Skeletal muscle tissue (tissue), 4 donors: ENCODE data around the gene PRDM16. TPM values are rescaled to one million over a fixed set of nuclear protein-coding genes. Genes with fewer than 3 reads are reported as not detected.

Experiments
- H3K27ac ChIP-seq: one replicate; pipeline ENCODE4 v1.7.0; 2013; ENCODE audit warnings: mild to moderate bottlenecking, low read depth, low read length, inconsistent platforms
- H3K27me3 ChIP-seq, 3 donors: one replicate each; pipeline ENCODE4 v1.7.0; 2013; ENCODE audit warnings: low read length in 3 of 3; ENCODE audit not compliant: control insufficient read depth in 3 of 3, insufficient read depth in 3 of 3
- H3K36me3 ChIP-seq, 3 donors: one replicate each; pipeline ENCODE4 v1.7.0; 2013; ENCODE audit warnings: low read length in 3 of 3; ENCODE audit not compliant: control insufficient read depth in 3 of 3, insufficient read depth in 3 of 3
- H3K4me1 ChIP-seq, 3 donors: one replicate each; pipeline ENCODE4 v1.7.0; 2013; ENCODE audit warnings: low read length in 3 of 3, mild to moderate bottlenecking in 3 of 3; ENCODE audit not compliant: control insufficient read depth in 3 of 3, insufficient read depth in 3 of 3
- H3K4me3 ChIP-seq, 3 donors: one replicate each; pipeline ENCODE4 v1.7.0; 2013; ENCODE audit warnings: low read length in 3 of 3
- H3K9ac ChIP-seq, 3 donors: one replicate each; pipeline ENCODE4 v1.7.0; 2013; ENCODE audit warnings: low read length in 3 of 3, mild to moderate bottlenecking in 3 of 3, moderate library complexity in 2 of 3, low read depth in 1 of 3
- H3K9me3 ChIP-seq, 3 donors: one replicate each; pipeline ENCODE4 v1.7.0; 2013; ENCODE audit warnings: low read length in 3 of 3; ENCODE audit not compliant: control insufficient read depth in 3 of 3
- total RNA-seq: library from RNA; depleted of rRNA; stranded (reverse); fragments of >200 nt; gene quantifications from one replicate; pipeline ENCODE4 v1.2.3, GENCODE V29; 2014
- donor health status: Osteomylitis.

The PRDM16 gene
- total RNA-seq, 1 donor from 2014 or later, result 4.7 TPM

DNA sequence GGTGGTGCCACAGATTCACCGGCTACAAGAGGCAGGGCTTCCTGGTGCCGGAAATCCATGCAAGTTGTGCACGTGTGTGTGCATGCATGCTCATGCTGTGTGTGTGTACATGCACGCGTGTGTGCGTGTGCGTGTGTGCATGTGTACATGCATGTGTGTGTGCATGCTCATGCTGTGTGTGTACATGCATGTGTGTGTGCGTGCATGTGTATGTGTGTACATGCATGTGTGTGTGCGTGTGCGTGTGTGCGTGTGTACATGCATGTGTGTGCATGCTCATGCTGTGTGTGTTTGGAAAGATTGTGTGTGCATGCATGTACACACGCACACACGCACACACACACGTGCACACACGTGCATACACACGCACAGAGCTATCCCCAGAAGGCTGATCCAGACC lies 48.9 kb downstream of the PRDM16 start:
- Histone ChIP-seq H3K4me1 (no peaks in the 10 kb centered on the region), H3K4me3 (no peak overlapping the region), H3K36me3 (no peaks in the 10 kb centered on the region), H3K9ac (no peak overlapping the region), H3K9me3 (no peaks in the 10 kb centered on the region), H3K27me3 (peaks cover 4 to 28% (median 12%) of the 10 kb centered on the region in 3 donors), H3K27ac (no peak overlapping the region)

DNA sequence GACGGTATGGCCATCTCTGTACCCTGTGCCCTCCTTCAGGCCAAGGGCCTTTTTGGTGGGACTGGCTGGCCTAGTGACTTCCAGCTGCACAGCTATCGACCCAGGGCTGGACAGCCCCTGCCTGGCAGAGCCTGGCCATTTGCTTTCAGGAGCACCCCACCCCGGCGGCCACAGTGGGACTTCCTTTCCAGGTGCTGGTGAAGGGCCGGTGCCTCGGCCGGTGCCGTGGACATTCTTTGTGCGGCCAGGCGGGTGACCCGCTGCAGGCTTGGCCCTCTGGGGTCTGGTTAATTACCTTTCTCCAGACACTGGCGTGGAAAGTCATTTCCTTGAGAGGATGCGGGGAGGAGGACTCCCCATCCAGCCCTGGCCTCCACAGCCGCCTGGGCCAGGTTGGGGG lies 50.1 kb downstream of the PRDM16 start:
- Histone ChIP-seq H3K9ac (no peak overlapping the region), H3K27ac (no peak overlapping the region), H3K4me3 (no peak overlapping the region), H3K27me3 (peaks cover 4 to 25% (median 12%) of the 10 kb centered on the region in 3 donors), H3K4me1 (no peaks in the 10 kb centered on the region), H3K36me3 (no peaks in the 10 kb centered on the region), H3K9me3 (no peaks in the 10 kb centered on the region)

DNA sequence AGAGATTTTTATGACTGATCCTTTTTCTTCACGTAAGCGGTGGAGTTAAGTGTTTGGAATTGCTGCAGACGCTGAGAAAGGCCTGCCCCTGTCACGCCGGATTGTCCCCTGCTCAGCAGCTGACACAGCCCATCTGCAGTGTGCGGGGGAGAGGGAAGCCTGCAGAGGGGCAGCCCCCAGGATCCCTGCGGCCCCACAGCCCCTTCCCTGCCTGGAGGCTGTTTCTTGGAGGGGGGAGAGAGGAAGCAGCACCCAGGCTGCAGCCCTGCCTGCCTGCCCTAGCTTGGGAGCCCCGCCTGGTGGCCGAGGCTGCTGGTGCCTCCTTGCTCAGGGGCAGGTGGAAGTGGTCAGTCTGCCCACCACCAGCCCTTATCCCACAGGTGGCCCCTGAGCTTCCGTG lies 50.7 kb downstream of the PRDM16 start:
- Histone ChIP-seq H3K27me3 (peaks cover 4 to 25% (median 12%) of the 10 kb centered on the region in 3 donors), H3K9me3 (no peaks in the 10 kb centered on the region), H3K9ac (no peak overlapping the region), H3K36me3 (no peaks in the 10 kb centered on the region), H3K4me1 (no peaks in the 10 kb centered on the region), H3K27ac (no peak overlapping the region), H3K4me3 (no peak overlapping the region)

- no peak overlapping the region for H3K4me3 ChIP-seq
- no peaks in the 10 kb centered on the region for H3K9me3 ChIP-seq
- no peak overlapping the region for H3K27ac ChIP-seq
- H3K27me3 ChIP-seq, result peaks cover 4 to 22% (median 12%) of the 10 kb centered on the region in 3 donors
- no peaks in the 10 kb centered on the region for H3K36me3 ChIP-seq
- H3K9ac ChIP-seq, result no peak overlapping the region
- H3K4me1 ChIP-seq, result no peaks in the 10 kb centered on the region
Observed at GRCh38 chr1:3120140-3120539, 51.1 kb downstream of the PRDM16 start.

GRCh38 chr1:3120994-3121393 lies 52.0 kb downstream of the PRDM16 start:
- Histone ChIP-seq H3K27me3 (peaks cover 4 to 20% (median 12%) of the 10 kb centered on the region in 3 donors), H3K27ac (no peak overlapping the region), H3K4me1 (no peaks in the 10 kb centered on the region), H3K9me3 (no peaks in the 10 kb centered on the region), H3K4me3 (no peak overlapping the region), H3K9ac (no peak overlapping the region), H3K36me3 (no peaks in the 10 kb centered on the region)

DNA sequence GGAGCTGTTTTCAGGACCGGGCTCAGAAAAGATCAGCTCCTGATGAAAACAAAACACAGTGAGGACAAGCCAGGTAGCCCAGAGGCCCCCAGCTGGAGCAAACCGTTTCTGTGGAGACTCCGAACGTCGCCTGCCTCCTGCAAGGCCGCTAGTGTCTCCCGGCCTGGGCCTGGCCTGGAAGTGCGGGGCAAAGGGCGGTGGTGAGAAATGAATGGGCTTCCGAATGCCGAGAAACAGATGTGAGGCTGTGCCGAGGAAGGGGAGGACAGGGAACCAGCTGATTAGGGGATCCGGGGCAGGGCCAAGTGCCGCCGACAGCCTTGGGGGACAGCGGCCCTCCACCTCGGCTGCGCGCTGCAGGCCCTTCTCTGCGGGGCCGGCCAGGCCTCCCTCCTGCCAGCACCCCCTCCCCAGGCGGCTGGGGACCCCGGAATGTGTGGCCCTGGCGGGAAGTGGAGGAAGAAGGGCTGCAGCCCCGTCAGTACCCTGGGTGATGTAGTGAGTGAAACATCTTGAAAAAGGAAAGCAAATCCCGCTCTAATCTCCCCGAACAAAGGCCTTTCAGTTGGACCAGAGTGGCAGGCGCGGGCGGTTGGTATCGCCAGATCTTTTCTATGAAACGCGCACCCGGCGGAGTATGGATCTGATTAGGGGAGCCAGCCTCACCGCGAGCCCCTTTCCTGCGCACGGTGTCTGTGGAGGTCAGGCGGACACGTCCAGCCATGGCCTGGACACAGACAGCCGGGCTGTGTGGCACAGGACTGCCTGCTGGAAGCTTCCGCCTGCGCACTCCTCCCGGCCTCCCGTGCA lies 52.6 kb downstream of the PRDM16 start:
- Histone ChIP-seq H3K27ac (no peak overlapping the region), H3K4me3 (no peak overlapping the region), H3K27me3 (peaks cover 4 to 20% (median 12%) of the 10 kb centered on the region in 3 donors)

DNA sequence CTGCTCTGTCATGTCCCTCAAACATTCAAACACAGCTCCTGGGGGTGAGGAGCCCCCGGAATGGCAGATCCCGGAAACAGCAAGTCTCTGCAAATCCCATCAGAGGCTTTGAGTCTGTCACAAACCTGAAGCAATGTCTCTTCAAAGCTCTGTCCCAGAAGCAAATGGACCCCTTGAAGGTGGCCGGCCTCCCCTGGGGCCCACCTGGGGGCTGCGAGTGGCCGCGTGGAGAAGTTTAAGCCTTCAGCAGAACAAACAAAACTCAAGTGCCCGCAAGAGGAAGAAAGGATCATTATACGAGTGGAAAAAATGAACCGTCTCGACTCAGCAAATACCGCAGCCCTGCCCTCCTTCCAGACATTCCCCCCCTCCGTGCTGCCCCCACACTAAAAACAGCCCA lies 53.3 kb downstream of the PRDM16 start:
- Histone ChIP-seq H3K36me3 (no peaks in the 10 kb centered on the region), H3K9ac (no peak overlapping the region), H3K4me1 (peaks cover 11 to 13% (median 13%) of the 10 kb centered on the region in 3 donors), H3K27me3 (peaks cover 4 to 20% (median 12%) of the 10 kb centered on the region in 3 donors), H3K9me3 (no peaks in the 10 kb centered on the region), H3K4me3 (no peak overlapping the region), H3K27ac (no peak overlapping the region)

More for the DNA sequence above, 52.6 kb downstream of the PRDM16 start:
- no peaks in the 10 kb centered on the region for H3K36me3 ChIP-seq
- H3K9ac ChIP-seq, result no peak overlapping the region
- H3K4me1 ChIP-seq, result peaks cover 4 to 6% (median 6%) of the 10 kb centered on the region in 3 donors
- no peaks in the 10 kb centered on the region for H3K9me3 ChIP-seq

DNA sequence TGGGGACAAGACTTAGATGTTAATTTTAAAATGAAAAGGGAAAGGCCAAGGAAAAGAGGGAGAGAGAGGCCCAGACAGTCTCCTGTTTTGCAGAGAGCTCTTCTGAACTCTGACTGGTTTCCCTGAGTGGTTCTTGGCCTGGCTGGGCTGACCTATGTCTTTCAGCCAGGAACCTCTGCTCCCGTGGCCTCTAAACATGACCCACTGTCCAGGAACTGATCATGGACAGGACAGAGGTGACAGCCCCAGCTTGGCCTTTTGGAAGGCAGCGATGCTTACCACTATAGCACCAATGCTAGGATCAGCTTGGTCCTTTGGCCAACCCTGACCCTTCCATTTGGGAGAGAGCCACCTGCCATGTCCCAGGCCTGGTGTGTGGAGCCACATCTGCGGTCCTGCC lies 55.2 kb downstream of the PRDM16 start:
- Histone ChIP-seq H3K36me3 (no peaks in the 10 kb centered on the region), H3K27ac (no peak overlapping the region), H3K9me3 (no peaks in the 10 kb centered on the region), H3K4me3 (no peak overlapping the region), H3K4me1 (peaks cover 17 to 32% (median 30%) of the 10 kb centered on the region in 3 donors), H3K9ac (no peak overlapping the region), H3K27me3 (peaks cover 0 to 15% (median 5%) of the 10 kb centered on the region in 3 donors)

GRCh38 chr1:3125078-3125477 lies 56.1 kb downstream of the PRDM16 start:
- H3K9me3 ChIP-seq, result no peaks in the 10 kb centered on the region
- H3K9ac ChIP-seq, result no peak overlapping the region
- peaks cover 17 to 32% (median 31%) of the 10 kb centered on the region in 3 donors for H3K4me1 ChIP-seq
- no peak overlapping the region for H3K4me3 ChIP-seq
- H3K36me3 ChIP-seq, result no peaks in the 10 kb centered on the region
- H3K27ac ChIP-seq, result no peak overlapping the region
- H3K27me3 ChIP-seq, result peaks cover 0 to 7% (median 0%) of the 10 kb centered on the region in 3 donors

DNA sequence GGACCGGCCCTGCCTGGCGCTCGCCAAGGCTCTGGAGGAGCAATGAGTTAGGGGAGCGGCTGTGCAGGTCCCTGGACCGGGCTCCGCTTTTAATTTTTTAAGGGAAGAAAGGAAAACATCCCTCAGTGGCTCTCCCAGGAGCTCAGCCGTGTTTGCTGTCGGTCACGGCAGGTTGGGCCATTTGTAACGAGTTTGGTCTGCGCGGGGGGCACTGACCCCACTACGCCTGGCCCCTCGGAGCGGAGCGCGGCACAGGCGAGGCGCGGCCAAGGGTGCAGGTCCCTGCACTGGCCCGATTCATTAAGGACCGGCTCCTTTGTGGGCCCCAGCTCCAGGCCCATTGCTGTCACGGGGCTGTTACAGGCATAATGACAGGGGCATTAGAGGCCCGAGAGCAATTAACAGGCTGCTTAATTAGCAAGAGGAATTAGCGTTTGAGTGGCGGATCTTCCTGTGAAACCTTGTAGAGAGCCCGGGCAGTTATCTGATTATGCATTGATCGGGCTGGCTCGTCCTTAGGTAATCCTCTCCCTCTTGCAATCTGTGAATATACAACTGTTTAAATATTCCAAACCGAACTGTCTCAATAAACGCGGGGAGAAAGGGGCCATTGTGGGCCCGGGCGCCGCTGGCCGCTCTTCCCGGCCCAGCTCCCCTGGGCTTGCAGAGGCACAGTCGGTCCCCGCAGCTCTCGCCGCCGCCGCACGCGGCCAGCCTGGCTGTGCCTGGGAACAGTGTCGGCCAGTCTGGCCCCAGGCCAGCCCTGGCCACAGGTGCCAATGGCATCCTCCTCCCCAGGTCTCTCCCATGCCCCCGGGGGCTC lies 56.8 kb downstream of the PRDM16 start:
- Histone ChIP-seq H3K36me3 (no peaks in the 10 kb centered on the region), H3K27me3 (peaks cover 0 to 4% (median 0%) of the 10 kb centered on the region in 3 donors), H3K4me1 (peaks cover 17 to 32% (median 31%) of the 10 kb centered on the region in 3 donors), H3K9ac (peak overlapping the region in 1 of 3 donors; percentile 8), H3K4me3 (no peak overlapping the region), H3K9me3 (no peaks in the 10 kb centered on the region), H3K27ac (no peak overlapping the region)
